HG03196 (cell line): ENCODE data around the gene GEMIN5.

Experiments
- ATAC-seq: cut with Tn5 transposase; IDR thresholded peaks from one replicate; pipeline ENCODE4 v1.9.1; 2021; ENCODE audit not compliant: unreplicated experiment

The GEMIN5 gene

DNA sequence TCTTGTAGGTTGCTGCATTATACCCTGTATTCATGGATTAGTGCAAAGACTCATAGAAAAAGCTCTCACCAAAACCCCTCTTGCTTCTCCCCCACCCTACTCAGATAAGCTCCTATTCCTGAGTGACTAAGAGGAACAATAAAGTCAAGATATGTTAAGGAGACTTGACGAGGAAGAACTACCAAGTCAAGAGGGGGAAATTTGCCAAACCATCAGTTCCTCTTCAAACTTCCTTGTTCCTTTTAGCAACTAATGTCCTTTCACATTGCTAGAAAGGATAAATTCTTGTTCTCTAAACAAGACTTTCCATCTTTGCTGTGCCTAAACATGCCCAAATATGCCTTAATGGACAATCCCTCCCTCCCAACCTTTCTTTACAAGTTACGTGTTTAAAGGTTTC lies 52.6 kb downstream of the GEMIN5 start:
- no peak for ATAC-seq

GRCh38 chr5:154884424-154884823 lies 53.6 kb downstream of the GEMIN5 start:
- no peak for ATAC-seq

DNA sequence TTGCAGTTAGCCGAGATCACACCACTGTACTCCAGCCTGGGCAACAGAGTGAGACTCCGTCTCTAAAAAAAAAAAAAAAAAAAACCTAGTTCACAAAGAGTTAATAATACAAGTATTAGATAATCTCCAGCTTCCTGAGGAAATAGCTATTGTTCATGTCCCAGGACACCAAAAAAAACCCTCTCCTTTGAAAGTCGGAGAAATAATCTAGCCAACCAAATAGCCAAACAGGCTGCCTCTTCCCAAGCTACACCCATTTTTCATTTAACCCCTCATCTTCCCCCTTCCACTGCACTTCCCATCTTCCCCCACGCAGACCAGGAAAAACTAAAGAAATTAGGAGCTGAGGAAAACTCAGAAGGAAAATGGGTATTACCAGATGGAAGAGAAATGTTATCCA lies 56.0 kb downstream of the GEMIN5 start:
- ATAC-seq: no peak

DNA sequence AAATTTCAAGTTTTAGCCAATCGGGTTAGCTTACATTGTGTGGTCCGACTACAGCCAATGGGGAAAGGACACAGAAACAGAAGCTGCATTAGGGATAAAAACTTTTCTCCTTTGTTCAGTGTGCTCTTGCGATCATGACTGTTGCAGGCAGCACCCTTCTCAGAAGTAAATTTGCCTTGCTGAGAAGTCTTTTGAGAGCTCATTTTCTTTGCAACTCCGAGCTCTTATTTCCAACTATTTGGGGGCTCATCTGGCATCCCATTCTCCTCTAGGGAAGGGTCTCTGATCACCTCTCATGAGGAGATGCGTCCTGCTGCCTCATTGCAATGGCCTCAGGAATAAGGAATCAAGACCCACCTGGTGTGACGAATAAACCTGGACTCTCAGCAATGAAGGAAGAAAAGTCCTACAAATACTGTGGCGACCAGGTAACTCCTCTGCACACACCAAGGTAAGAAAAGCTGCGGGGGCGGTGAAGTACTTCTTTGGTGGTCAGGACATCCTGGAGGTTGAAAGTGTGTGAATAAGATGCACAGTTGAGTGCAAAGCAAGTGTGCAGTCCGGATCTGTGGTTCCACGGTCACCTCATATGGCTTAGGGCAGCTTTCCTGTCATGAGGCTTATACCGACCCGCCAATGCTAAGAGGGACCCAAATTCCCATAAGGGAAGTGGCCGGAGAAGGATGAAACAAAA lies 59.2 kb downstream of the GEMIN5 start:
- ATAC-seq: no peak

DNA sequence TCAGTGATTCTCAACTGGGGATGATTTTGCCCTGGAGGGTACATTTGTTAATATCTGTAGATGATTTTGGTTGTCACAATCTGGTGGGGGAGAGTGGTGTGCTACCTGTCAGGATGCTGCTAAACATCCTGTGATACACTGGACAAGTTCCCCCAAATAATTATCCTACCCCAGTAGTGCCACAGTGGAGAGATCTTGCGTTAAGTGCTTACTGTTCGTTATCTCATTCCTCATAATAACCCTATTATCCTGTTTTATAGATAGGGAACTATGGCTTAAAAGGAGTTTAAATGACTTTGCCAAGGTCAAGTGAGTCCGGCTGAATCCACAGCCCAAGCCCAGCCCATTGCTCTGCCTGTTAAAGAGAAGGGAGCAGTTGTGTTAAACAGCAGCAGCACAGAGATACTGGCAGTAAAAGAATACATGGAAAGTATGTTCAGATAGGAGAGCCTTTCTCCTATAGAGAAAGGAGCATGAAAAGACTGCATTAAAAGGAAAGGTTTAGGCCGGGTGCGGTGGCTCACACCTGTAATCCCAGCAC lies 64.2 kb downstream of the GEMIN5 start:
- ATAC-seq: no peak

- no peak for ATAC-seq
Measured at GRCh38 chr5:154871734-154872133, 66.3 kb downstream of the GEMIN5 start.

DNA sequence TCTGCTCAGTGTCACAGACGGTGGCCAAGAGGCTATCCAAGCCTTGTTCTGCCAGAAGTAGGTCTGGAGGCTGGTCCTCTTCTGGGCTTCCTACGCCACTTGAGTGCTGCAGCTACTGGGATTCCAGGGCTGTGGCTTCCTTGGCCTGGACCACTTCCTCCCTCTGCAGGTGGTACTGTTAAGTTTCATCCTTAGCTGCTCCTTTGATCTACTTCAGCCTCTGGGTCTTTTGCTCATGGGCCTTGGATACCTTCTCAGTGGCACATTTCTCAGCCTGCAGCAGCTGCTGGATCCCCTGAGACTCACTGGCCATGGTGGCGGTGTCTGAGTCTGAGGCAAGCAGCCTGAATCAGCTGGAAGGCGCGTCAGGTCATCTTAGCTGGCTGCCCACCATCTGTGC lies 69.3 kb downstream of the GEMIN5 start:
- no peak for ATAC-seq

- no peak for ATAC-seq
Measured at GRCh38 chr5:154866841-154867240, 71.2 kb downstream of the GEMIN5 start.

- no peak for ATAC-seq
Measured at GRCh38 chr5:154865466-154866184, 72.4 kb downstream of the GEMIN5 start.

- no peak for ATAC-seq
Measured at GRCh38 chr5:154863291-154864080, 74.5 kb downstream of the GEMIN5 start.

GRCh38 chr5:154862766-154863165 lies 75.2 kb downstream of the GEMIN5 start:
- no peak for ATAC-seq

DNA sequence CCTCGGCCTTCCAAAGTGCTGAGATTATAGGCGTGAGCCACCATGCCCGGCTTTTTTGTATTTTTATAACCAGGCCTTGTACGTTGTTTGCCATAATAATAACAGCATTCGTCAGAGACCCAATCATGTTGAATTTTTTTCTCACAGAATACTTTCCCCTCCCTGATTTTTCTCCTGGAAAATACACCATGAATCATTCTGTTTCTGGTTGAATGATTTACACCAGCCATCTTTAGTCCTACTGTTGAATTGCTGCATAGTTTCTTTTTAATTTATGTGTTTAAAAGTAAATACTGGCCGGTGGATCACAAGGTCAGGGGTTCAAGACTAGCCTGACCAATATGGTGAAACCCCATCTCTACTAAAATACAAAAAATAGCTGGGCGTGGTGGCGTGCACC lies 76.1 kb downstream of the GEMIN5 start:
- ATAC-seq: no peak

DNA sequence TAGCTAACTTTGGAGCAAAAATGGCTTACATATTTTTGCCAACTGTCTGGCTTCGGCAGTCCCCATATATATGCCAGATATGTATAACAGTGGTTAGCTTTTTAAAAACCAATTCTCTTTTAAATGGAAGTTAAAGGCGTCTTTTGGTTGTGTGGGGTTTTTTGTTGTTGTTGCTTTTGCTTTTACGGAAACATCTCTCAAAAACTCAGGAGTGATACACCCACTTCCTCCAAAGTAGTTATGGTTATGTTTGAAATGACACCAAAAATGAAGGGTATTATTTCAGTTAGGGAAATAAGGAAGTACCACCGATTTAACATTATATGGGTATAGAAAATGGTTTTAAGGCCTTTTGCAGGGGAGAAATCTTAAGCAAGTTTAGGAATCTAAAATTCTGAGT lies 77.2 kb downstream of the GEMIN5 start:
- ATAC-seq: no peak

- no peak for ATAC-seq
Measured at GRCh38 chr5:154860123-154860522, 77.9 kb downstream of the GEMIN5 start.

- no peak for ATAC-seq
Measured at GRCh38 chr5:154858972-154859871, 78.8 kb downstream of the GEMIN5 start.

DNA sequence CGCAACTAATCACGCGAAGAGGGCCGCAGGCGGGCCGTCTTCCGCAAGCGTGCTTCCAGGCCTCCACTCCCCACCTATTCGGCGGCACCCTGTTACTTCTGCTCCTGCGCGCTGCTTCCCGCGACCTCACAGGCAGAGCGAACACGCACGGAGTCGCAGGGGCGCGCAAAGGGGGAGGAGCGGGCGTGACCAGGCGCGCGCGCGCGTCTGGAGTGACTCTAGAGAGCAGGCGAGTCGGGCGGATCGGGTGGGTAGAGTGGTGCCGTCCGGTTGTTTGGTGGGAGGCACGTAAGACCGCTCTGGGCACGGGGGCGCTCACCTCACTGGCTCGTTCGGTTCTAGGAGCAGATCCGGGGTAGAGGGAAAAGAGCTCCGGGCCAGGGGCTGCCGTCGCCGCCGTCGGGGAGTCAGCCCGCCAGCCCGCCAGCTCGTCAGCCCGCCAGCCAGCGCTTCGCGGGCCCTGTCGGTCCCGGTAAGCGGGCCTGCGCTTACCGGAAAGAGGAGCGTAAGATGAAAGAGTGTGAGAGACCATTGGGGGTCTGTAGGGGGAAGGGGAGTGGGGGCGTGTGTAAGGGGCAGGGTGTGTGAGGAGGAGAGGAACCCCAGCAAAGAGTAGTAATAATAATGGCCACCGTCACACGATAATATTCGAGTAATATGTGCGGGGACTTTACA lies 79.6 kb downstream of the GEMIN5 start, which contains the start of gene CNOT8:
Gene CNOT8, plus strand, starts transcription at position 331 of the 675 bp plus-strand sequence. CDS start 4,652 bp downstream, outside the sequence.
- peak; percentile 74 for ATAC-seq

- peak; percentile 60 for ATAC-seq
Measured at GRCh38 chr5:154857530-154858296, 80.3 kb downstream of the GEMIN5 start.

- no peak for ATAC-seq
Measured at GRCh38 chr5:154851351-154851750, 86.7 kb downstream of the GEMIN5 start.
